Activated CD4-positive, alpha-beta memory T cell treated with anti-CD3 and anti-CD28 coated beads, Interleukin-2, amount 10 ng/mL, durations not matched to agents 7 days and 5 days (primary cell): Measurements from ENCODE around the gene TMEM82. TPM values are rescaled to one million over a fixed set of nuclear protein-coding genes. Genes with fewer than 3 reads are reported as not detected.

Experiments used
- CTCF ChIA-PET: fragments of 350-600 bp; sonication (Branson Sonifier 250); formaldehyde crosslinking; loops from one replicate; lab custom pipeline; 2021; ENCODE audit warnings: antibody characterized with exemption, inconsistent platforms; lab: Charles Lee
- POLR2A ChIA-PET: fragments of 350-600 bp; sonication (Branson Sonifier 250); formaldehyde crosslinking; loops from one replicate; lab custom pipeline; 2021; ENCODE audit warnings: antibody characterized with exemption; lab: Charles Lee
- DNase-seq: peaks from one replicate; pipeline ENCODE4 v3.0.0-alpha.2; 2020
- H3K27ac Mint-ChIP-seq: one replicate; pipeline ENCODE4 v1.8.0; 2021; ENCODE audit warnings: mild to moderate bottlenecking, mixed read lengths
- H3K27me3 Mint-ChIP-seq: one replicate; pipeline ENCODE4 v1.8.0; 2021; ENCODE audit warnings: mixed read lengths
- H3K36me3 Mint-ChIP-seq: one replicate; pipeline ENCODE4 v1.8.0; 2021; ENCODE audit warnings: low read depth, mixed read lengths
- H3K4me1 Mint-ChIP-seq: one replicate; pipeline ENCODE4 v1.8.0; 2021; ENCODE audit warnings: mixed read lengths
- H3K4me3 Mint-ChIP-seq: one replicate; pipeline ENCODE4 v1.8.0; 2021; ENCODE audit warnings: mild to moderate bottlenecking, mixed read lengths
- H3K9me3 Mint-ChIP-seq: one replicate; pipeline ENCODE4 v1.8.0; 2021; ENCODE audit warnings: mixed read lengths
- total RNA-seq, 2 experiments: library from RNA; stranded (reverse); gene quantifications; one replicate each; pipeline ENCODE4 v1.2.3, GENCODE V29; 2021

The TMEM82 gene
- total RNA-seq, 2 experiments from 2014 or later: not detected

GRCh38 chr1:15756143-15757015 is 14.1 kb downstream of the TMEM82 start:
- no peaks in the 10 kb centered on the region for H3K36me3 Mint-ChIP-seq
- no peaks in the 10 kb centered on the region for H3K9me3 Mint-ChIP-seq
- POLR2A ChIA-PET: interaction anchor here (1.2 kb wide), 1 partner anchor 482 kb away, joined by 3 read pairs; no protein-coding TSS in a partner anchor
- peaks cover 47% of the 10 kb centered on the region for H3K27me3 Mint-ChIP-seq
- no peak overlapping the region for H3K4me3 Mint-ChIP-seq
- H3K27ac Mint-ChIP-seq: no peak overlapping the region
- peaks cover 11% of the 10 kb centered on the region for H3K4me1 Mint-ChIP-seq
- CTCF ChIA-PET: no interaction called here
- DNase-seq: no peak

- Mint-ChIP-seq H3K36me3 (no peaks in the 10 kb centered on the region), H3K9me3 (no peaks in the 10 kb centered on the region), H3K4me3 (no peak overlapping the region), H3K4me1 (peaks cover 11% of the 10 kb centered on the region), H3K27ac (no peak overlapping the region), H3K27me3 (peaks cover 51% of the 10 kb centered on the region)
- DNase-seq: no peak
- ChIA-PET POLR2A (interaction anchor here (1.2 kb wide), 1 partner anchor 481 kb away, joined by 3 read pairs; no protein-coding TSS in a partner anchor), CTCF (no interaction called here)
Observed at GRCh38 chr1:15757016-15757543, 14.8 kb downstream of the TMEM82 start.

GRCh38 chr1:15757575-15758342 is 15.5 kb downstream of the TMEM82 start:
- ChIA-PET CTCF (no interaction called here), POLR2A (no interaction called here)
- Mint-ChIP-seq H3K27me3 (peaks cover 55% of the 10 kb centered on the region), H3K4me3 (no peak overlapping the region), H3K4me1 (peaks cover 11% of the 10 kb centered on the region), H3K9me3 (no peaks in the 10 kb centered on the region), H3K27ac (no peak overlapping the region), H3K36me3 (no peaks in the 10 kb centered on the region)
- DNase-seq: no peak

GRCh38 chr1:15758343-15758931 is 16.1 kb downstream of the TMEM82 start, which contains the start of gene FBLIM1:
TSS of gene FBLIM1 (plus strand) at chr1:15758795. CDS start at chr1:15764984, 6,189 bp downstream.
- ChIA-PET CTCF (no interaction called here), POLR2A (no interaction called here)
- H3K9me3 Mint-ChIP-seq: no peaks in the 10 kb centered on the region
- no peak within 1 kb of the TSS for H3K27ac Mint-ChIP-seq
- no peak for DNase-seq
- peaks cover 55% of the 10 kb centered on the region for H3K27me3 Mint-ChIP-seq
- H3K4me1 Mint-ChIP-seq: peaks cover 11% of the 10 kb centered on the region
- no peak within 1 kb of the TSS for H3K4me3 Mint-ChIP-seq
- H3K36me3 Mint-ChIP-seq: no peaks in the 10 kb centered on the region

GRCh38 chr1:15758953-15759661 is 16.8 kb downstream of the TMEM82 start:
- H3K4me1 Mint-ChIP-seq: peaks cover 11% of the 10 kb centered on the region
- DNase-seq: no peak
- no peaks in the 10 kb centered on the region for H3K36me3 Mint-ChIP-seq
- H3K9me3 Mint-ChIP-seq: no peaks in the 10 kb centered on the region
- POLR2A ChIA-PET: no interaction called here
- peaks cover 57% of the 10 kb centered on the region for H3K27me3 Mint-ChIP-seq
- CTCF ChIA-PET: no interaction called here
- H3K27ac Mint-ChIP-seq: no peak overlapping the region
- H3K4me3 Mint-ChIP-seq: no peak overlapping the region

DNA sequence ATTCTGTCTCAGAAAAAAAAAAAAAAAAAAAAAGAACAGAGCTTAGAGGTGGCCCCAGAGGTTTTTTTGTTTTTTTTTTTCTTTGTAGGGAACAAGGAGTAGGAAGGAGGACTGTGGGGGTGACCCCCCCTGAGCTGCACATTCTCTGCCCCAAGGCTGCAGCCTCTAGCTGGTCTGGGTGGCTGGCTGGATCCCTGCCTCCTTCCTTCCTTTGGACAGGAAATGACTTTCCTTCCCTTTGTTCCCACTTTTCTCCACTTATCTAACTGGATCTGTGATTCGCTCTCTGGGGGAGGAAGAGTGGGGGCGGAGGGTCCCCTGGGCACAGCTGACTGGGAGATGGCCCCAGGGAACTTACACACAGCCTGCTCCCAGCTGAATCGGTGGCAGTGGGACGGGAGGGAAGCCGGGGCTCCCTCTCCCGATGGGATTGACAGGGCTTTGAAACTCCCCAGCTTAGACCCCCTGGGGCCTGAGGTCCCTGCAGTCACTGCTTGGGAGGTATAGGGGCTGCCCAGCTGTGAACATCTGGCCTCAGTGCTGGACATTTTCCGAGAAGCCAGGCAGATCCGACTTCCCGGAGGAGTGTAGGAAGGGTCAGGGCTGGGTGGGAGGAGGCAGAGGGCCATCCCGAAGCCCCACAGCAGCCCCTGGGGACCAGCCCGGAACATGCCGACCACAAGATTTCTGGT is 18.4 kb downstream of the TMEM82 start:
- no peaks in the 10 kb centered on the region for H3K9me3 Mint-ChIP-seq
- H3K4me3 Mint-ChIP-seq: no peak overlapping the region
- H3K27ac Mint-ChIP-seq: no peak overlapping the region
- peaks cover 10% of the 10 kb centered on the region for H3K4me1 Mint-ChIP-seq
- peaks cover 52% of the 10 kb centered on the region for H3K27me3 Mint-ChIP-seq
- no peak for DNase-seq
- ChIA-PET POLR2A (no interaction called here), CTCF (no interaction called here)
- H3K36me3 Mint-ChIP-seq: no peaks in the 10 kb centered on the region

DNA sequence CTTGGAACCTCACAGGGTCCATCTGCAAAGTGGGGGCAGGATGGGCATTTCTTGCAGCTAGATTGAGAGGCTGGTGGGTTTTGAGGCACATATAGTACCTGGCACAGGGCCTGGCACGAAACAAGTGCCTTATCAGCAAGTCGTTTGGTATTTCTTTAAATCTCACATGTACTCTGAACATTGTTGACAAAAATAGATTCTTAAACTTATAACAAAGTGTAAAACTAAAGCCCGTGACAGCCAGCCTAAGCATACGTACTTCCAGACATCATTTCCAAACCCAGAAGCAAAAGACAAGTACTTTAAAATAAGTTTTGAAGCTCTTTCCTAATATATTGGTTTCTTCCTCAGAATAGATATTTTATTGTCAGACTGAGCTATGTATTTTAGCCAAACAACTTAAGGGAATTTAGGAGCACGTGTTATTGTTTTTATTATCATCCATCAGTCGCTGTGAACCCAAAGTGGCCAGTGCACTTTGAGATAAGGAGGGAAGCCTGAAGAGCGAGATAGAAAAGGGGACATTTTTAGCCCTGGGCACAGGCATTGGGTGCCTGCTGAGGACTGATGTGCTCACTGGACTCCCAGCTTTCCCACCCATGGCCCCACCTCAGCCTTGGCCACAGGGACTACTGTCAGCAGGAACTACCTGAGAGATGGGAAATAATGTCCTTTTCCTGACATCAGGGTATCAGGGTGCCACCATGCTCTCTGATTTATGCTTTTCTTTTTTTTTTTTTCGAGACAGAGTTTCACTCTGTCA is 19.2 kb downstream of the TMEM82 start:
- CTCF ChIA-PET: no interaction called here
- peaks cover 46% of the 10 kb centered on the region for H3K27me3 Mint-ChIP-seq
- no peaks in the 10 kb centered on the region for H3K9me3 Mint-ChIP-seq
- no peaks in the 10 kb centered on the region for H3K36me3 Mint-ChIP-seq
- POLR2A ChIA-PET: no interaction called here
- no peak overlapping the region for H3K4me3 Mint-ChIP-seq
- no peak overlapping the region for H3K27ac Mint-ChIP-seq
- DNase-seq: no peak
- peaks cover 5% of the 10 kb centered on the region for H3K4me1 Mint-ChIP-seq

DNA sequence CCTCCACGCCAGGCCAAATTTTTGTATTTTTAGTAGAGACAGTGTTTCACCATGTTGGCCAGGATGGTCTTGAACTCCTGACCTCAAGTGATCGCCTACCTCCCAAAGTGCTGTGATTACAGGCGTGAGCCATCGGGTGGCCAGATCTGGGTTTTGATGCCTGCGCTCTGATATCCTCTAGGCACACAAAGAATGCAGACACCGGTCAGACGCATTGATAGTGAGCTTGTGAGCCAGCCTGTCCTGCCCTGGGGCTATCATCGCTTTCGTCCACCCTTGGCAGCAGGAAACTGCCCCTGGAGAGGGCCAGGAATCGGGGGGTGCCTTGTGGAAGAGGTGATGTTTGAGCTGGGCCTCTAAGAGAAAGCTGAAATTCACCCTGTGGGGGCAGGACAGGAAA is 20.2 kb downstream of the TMEM82 start:
- no peak overlapping the region for H3K27ac Mint-ChIP-seq
- H3K4me3 Mint-ChIP-seq: no peak overlapping the region
- CTCF ChIA-PET: interaction anchor here (0.8 kb wide), 1 partner anchor 23 kb away, joined by 4 read pairs; no protein-coding TSS in a partner anchor
- H3K36me3 Mint-ChIP-seq: no peaks in the 10 kb centered on the region
- DNase-seq: no peak
- H3K4me1 Mint-ChIP-seq: peaks cover 2% of the 10 kb centered on the region
- H3K9me3 Mint-ChIP-seq: no peaks in the 10 kb centered on the region
- peaks cover 36% of the 10 kb centered on the region for H3K27me3 Mint-ChIP-seq
- POLR2A ChIA-PET: no interaction called here

DNA sequence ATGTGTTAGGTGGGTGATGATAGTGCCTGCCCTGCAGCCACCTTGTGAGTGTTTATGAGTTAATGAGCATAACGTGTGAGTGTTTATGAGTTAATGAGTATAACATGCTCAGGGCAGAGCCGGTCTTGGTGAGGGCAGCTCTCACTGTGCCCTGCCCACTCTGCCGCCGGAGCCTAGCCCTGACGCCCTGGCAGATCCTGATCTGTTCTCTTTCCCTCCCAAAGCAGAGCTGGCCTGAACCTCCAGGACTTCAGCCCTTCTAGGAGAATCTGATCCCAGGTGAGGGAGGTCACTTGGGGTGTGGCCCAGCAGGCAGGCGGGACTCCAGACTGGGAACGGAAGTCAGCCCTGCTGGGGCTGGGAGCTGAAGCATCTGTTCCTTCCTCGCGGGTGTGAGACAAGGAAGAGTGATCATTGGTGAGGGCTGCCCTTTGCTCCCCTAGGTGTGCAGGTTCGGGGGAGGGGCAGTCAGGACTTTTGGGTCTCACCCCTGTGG is 22.0 kb downstream of the TMEM82 start:
- no peaks in the 10 kb centered on the region for H3K4me1 Mint-ChIP-seq
- no peaks in the 10 kb centered on the region for H3K9me3 Mint-ChIP-seq
- ChIA-PET CTCF (no interaction called here), POLR2A (no interaction called here)
- no peak for DNase-seq
- H3K27ac Mint-ChIP-seq: no peak overlapping the region
- H3K4me3 Mint-ChIP-seq: no peak overlapping the region
- H3K27me3 Mint-ChIP-seq: peaks cover 29% of the 10 kb centered on the region
- no peaks in the 10 kb centered on the region for H3K36me3 Mint-ChIP-seq

- no peak overlapping the region for H3K4me3 Mint-ChIP-seq
- CTCF ChIA-PET: no interaction called here
- H3K4me1 Mint-ChIP-seq: no peaks in the 10 kb centered on the region
- no peak for DNase-seq
- H3K9me3 Mint-ChIP-seq: no peaks in the 10 kb centered on the region
- no peaks in the 10 kb centered on the region for H3K36me3 Mint-ChIP-seq
- POLR2A ChIA-PET: no interaction called here
- H3K27ac Mint-ChIP-seq: no peak overlapping the region
- H3K27me3 Mint-ChIP-seq: peaks cover 24% of the 10 kb centered on the region
Observed at GRCh38 chr1:15764890-15765289, 22.6 kb downstream of the TMEM82 start.

DNA sequence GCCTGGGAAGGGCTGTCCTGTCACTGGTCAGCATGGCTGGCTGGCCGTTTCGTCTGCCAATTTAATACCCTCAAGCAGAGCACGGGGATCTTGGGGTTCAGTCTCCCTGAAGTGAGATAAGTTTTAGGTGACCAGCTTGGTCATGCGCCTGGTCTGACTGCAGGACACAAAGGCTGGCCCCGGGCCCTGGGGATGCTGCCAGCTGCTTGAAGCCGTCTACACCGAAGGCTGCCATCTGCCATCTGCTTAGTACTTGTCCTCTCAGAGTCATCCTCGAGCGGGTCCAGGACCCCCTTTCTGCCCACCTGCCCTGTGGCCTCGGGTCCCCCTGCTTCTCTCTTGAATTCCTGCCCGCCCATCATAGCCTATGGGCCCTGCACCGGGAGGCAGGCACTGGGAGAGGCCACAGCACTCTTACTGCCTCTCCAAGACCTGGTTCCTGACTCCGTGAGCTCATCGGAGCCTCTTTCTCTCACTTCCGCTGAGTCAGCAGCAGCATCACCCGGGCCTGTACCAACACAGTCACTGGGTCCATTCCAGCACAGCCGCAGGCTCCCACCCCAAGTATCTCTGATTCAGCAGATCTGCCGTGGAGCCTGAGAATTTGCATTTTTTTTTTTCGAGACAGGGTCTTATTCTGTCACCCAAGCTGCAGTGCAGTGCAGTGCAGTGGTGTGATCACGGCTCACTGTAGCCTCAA is 23.3 kb downstream of the TMEM82 start:
- POLR2A ChIA-PET: interaction anchor here (0.7 kb wide), 1 partner anchor 470 kb away, joined by 3 read pairs; no protein-coding TSS in a partner anchor
- no peaks in the 10 kb centered on the region for H3K36me3 Mint-ChIP-seq
- no peaks in the 10 kb centered on the region for H3K9me3 Mint-ChIP-seq
- no peaks in the 10 kb centered on the region for H3K4me1 Mint-ChIP-seq
- no peak overlapping the region for H3K27ac Mint-ChIP-seq
- no peak overlapping the region for H3K4me3 Mint-ChIP-seq
- CTCF ChIA-PET: interaction anchor here (0.8 kb wide), 1 partner anchor 50 kb away, joined by 5 read pairs; no protein-coding TSS in a partner anchor
- peaks cover 20% of the 10 kb centered on the region for H3K27me3 Mint-ChIP-seq
- DNase-seq: no peak
